ENCODE data around the gene CARNS1. TPM values are rescaled to one million over a fixed set of nuclear protein-coding genes. Genes with fewer than 3 reads are reported as not detected.

CARNS1 gene
- total and polyA plus RNA-seq, 2 of the 8 experiments (the other 6 are each of a cell fraction or from before 2014, with no cell fraction given): 0.82 to 1.1 TPM

DNA sequence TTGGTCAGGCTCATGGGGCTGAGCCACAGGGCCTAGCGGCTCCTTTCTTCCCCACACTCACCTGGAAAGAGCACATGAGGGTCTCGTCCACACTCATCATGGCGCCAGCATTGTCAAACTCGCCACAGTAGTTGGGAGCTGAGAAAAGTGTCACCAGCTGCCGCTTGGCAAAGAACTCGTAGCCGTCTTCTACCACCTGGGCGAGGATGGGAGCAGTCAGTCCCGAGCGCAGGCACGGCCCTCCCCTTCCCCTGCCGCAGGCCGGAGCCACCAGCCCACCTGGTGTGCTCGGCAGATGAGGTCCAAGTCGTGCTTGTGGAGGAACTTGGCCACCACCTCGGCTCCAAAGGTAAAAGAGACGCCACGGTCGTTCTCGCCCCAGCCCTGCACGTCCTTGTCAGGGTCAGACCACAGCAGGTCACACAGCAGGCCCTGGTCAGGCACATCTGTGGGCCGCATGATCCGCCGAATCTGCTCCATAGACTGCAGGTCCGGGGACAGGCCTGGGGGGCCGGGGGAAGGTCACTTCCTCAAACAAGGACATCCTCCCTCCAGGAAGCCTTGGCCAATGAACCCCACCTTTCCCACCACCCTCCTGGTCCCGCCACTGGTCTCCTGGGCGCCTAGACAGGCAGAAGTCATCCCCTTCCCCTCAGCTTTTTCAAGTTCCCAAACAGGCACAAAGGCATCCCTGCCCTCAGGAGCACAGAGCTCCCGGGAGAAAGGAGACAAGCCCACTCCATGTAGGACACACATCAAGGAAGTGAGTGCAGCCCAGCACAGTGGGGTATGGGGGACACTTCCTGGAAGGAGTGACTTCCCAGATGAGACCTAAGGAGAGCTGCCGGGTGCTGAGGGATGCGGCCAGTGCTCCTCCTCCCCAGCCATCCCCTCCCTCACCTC, 16.6 kb upstream of the CARNS1 start:
- Histone ChIP-seq H3K4me3 (ENCODE audit: extremely low read depth in 1 of 4, insufficient read depth in 2 of 4, low read depth in 3 of 4, low read length in 4 of 4) (no peak overlapping the region), H4K5ac (ENCODE audit: insufficient read length, low read depth, low read length) (no peak overlapping the region), H3K79me2 (ENCODE audit: control insufficient read depth in 1 of 2, insufficient read depth in 2 of 2, low read length in 2 of 2) (peaks cover 0 to 10% of the 10 kb centered on the region in 2 experiments; a peak in 2 of 4 replicates), H3K4ac (replicated peaks; ENCODE audit: insufficient read length, low read depth, low read length) (no peak overlapping the region), H4K91ac (replicated peaks; ENCODE audit: insufficient read length, low read length) (peak overlapping the region; percentile 40), H3K36me3 (ENCODE audit: control insufficient read depth in 2 of 4, insufficient read depth in 4 of 4, low read length in 3 of 4) (peaks cover 6 to 21% (median 18%) of the 10 kb centered on the region in 4 experiments; a peak in 6 of 8 replicates), H3K23me2 (ENCODE audit: low read depth, low read length) (peaks cover 4% of the 10 kb centered on the region; the same call in 1 of the 2 replicates), H3K18ac (ENCODE audit: extremely low read depth, low read length) (no peak overlapping the region), H2AFZ (ENCODE audit: low read length) (no peak overlapping the region), H3K4me1 (replicated peaks in 1 of 4; ENCODE audit: control insufficient read depth in 3 of 4, insufficient read depth in 4 of 4, low read length in 3 of 4) (peaks cover 0 to 11% (median 4%) of the 10 kb centered on the region in 4 experiments; a peak in 5 of 7 replicates), H3K4me2 (ENCODE audit: insufficient read depth in 1 of 2, low read depth in 2 of 2, low read length in 2 of 2) (no peak overlapping the region), H3K56ac (replicated peaks; ENCODE audit: insufficient read length, low read depth, low read length) (no peak overlapping the region), H3K27ac (ENCODE audit: low read depth, low read length) (no peak overlapping the region), H3K79me1 (ENCODE audit: low read depth, low read length) (peaks cover 3% of the 10 kb centered on the region), H3K14ac (ENCODE audit: insufficient read length) (no peak overlapping the region), H2BK15ac (ENCODE audit: low read length) (no peak overlapping the region), H4K20me1 (replicated peaks in 1 of 2; ENCODE audit: control insufficient read depth in 1 of 2, insufficient read depth in 2 of 2, low read length in 2 of 2) (peaks cover 0 to 13% of the 10 kb centered on the region in 2 experiments), H2BK20ac (ENCODE audit: low read length) (no peak overlapping the region), H2BK5ac (ENCODE audit: low read depth, low read length) (peak overlapping the region; percentile 35; the same call in 1 of the 2 replicates), H4K8ac (ENCODE audit: extremely low read depth, insufficient read depth, low read length) (peak overlapping the region; percentile 46; the same call in 1 of the 2 replicates), H3K9me3 (ENCODE audit: insufficient read depth in 2 of 2, low read depth in 1 of 2, low read length in 1 of 2) (no peaks in the 10 kb centered on the region), H2BK12ac (ENCODE audit: low read depth, low read length) (no peak overlapping the region), H2AK5ac (ENCODE audit: low read depth, low read length) (no peak overlapping the region), H2BK120ac (replicated peaks; ENCODE audit: low read depth, low read length) (no peak overlapping the region), H3K27me3 (replicated peaks in 1 of 4; ENCODE audit: control insufficient read depth in 3 of 4, extremely low read depth in 1 of 4, insufficient read depth in 3 of 4, low read length in 3 of 4) (no peaks in the 10 kb centered on the region), H3K9ac (replicated peaks in 1 of 4; ENCODE audit: extremely low read depth in 1 of 4, low read depth in 3 of 4, low read length in 3 of 4) (no peak overlapping the region), H3K23ac (ENCODE audit: insufficient read length) (no peak overlapping the region)
- ChIA-PET POLR2A (ENCODE audit: partially characterized antibody) (interaction anchor here (1.4 to 4.3 kb wide), 8 partner anchors 12 to 69 kb away, joined by 3 to 25 read pairs (median 6); partner anchors contain the start of genes CARNS1 and PTPRCAP), CTCF (ENCODE audit: partially characterized antibody) (interaction anchor here (1.4 to 34.8 kb wide), 2 partner anchors 25 to 41 kb away, joined by 3 to 1305 read pairs; partner anchors contain the start of gene POLD4)
- peak in 1 of 2 experiments; percentile 10; a peak in 1 of 3 replicates for TF ChIP-seq POLR2A (IDR thresholded peaks at IDR 0.05; ENCODE audit: control extremely low read depth in 1 of 2, low read depth in 2 of 2, low read length in 2 of 2)
- TF ChIP-seq RXRA (IDR thresholded peaks at IDR 0.05; ENCODE audit: insufficient read depth, low read depth, low read length): no peak
- DNase-seq (ENCODE audit: low read depth in 1 of 2, low spot score in 2 of 2) (no peak), FAIRE-seq (no peak)
- WGBS, 2 experiments (ENCODE audit: extremely low coverage in 1 of 2, insufficient coverage in 1 of 2, insufficient read length in 1 of 2, insufficient replicate concordance in 2 of 2, low coverage in 1 of 2, low lambda C conversion rate in 2 of 2, missing lambda C conversion rate in 1 of 2): 93% methylated on average over 26 of the region's 31 CpGs; no CpG with 5 or more reads in 1 of the 2 experiments
